Parathyroid adenoma (tissue), 2 donors: ENCODE data around the gene HACL1.
A peak's percentile ranks its signal among the peaks of the same experiment; 100 is the strongest.

Experiments used
- H2AFZ ChIP-seq: fragments of 300-600 bp; sonication (generic); one replicate; pipeline ENCODE4 v1.7.0; 2017; ENCODE audit warnings: antibody characterized with exemption, mild to moderate bottlenecking
- H3K27ac ChIP-seq: fragments of 300-600 bp; sonication (generic); one replicate; pipeline ENCODE4 v1.7.0; 2017
- H3K27me3 ChIP-seq: fragments of 300-600 bp; sonication (generic); one replicate; pipeline ENCODE4 v1.7.0; 2017; ENCODE audit warnings: low read length; ENCODE audit not compliant: control insufficient read depth, insufficient read depth
- H3K36me3 ChIP-seq: fragments of 300-600 bp; sonication (generic); one replicate; pipeline ENCODE4 v1.7.0; 2017; ENCODE audit warnings: low read length; ENCODE audit not compliant: control insufficient read depth, insufficient read depth
- H3K4me1 ChIP-seq: fragments of 300-600 bp; sonication (generic); one replicate; pipeline ENCODE4 v1.7.0; 2017; ENCODE audit warnings: control low read depth
- H3K4me2 ChIP-seq: fragments of 300-600 bp; sonication (generic); one replicate; pipeline ENCODE4 v1.7.0; 2017; ENCODE audit warnings: low read length
- H3K4me3 ChIP-seq: fragments of 300-600 bp; sonication (generic); one replicate; pipeline ENCODE4 v1.7.0; 2017; ENCODE audit warnings: low read depth, low read length
- H3K79me2 ChIP-seq: fragments of 300-600 bp; sonication (generic); one replicate; pipeline ENCODE4 v1.7.0; 2017; ENCODE audit warnings: control low read depth
- H3K9ac ChIP-seq: fragments of 300-600 bp; sonication (generic); one replicate; pipeline ENCODE4 v1.7.0; 2017; ENCODE audit warnings: mild to moderate bottlenecking
- H3K9me3 ChIP-seq: fragments of 300-600 bp; sonication (generic); one replicate; pipeline ENCODE4 v1.7.0; 2017; ENCODE audit warnings: low read length; ENCODE audit not compliant: control insufficient read depth
- CTCF ChIP-seq: fragments of 300-600 bp; sonication (generic); IDR thresholded peaks from one replicate; pipeline ENCODE4 v1.7.0; 2017; ENCODE audit warnings: antibody characterized with exemption, mild to moderate bottlenecking
- donor health status: primary hyperparathyroidism.

The HACL1 gene

GRCh38 chr3:15601046-15601398 lies 347 bp downstream of the HACL1 start:
- H3K9ac ChIP-seq = peak overlapping the region; percentile 57
- peaks cover 4% of the 10 kb centered on the region for H3K4me1 ChIP-seq
- H3K4me3 ChIP-seq = peak overlapping the region; percentile 87
- H3K9me3 ChIP-seq = no peaks in the 10 kb centered on the region
- no peaks in the 10 kb centered on the region for H3K36me3 ChIP-seq
- H3K27me3 ChIP-seq = no peaks in the 10 kb centered on the region
- peaks cover 23% of the 10 kb centered on the region for H3K79me2 ChIP-seq
- H3K4me2 ChIP-seq = peak overlapping the region; percentile 82
- TF ChIP-seq CTCF = no peak
- peak overlapping the region; percentile 88 for H3K27ac ChIP-seq
- peak overlapping the region; percentile 95 for H2AFZ ChIP-seq

DNA sequence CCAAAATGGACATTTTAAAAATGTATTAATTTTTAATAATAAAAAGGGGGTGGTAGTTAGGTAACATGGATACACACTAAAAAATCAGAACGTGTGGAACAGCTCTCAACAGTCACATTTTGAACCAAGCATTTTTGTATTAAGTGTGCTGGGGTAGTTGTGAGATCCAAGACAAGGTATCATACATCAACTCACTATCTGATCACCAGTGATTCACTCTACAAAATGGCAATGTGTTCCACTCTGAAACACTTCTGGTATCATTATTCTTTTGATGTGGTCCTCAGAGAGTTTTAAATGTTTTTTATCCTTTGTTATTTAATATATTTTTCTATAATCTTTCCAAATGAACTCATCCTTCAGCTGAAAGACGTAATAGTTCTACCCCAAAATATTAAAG lies 5.4 kb downstream of the HACL1 start:
- no peak for TF ChIP-seq CTCF
- Histone ChIP-seq H3K36me3 (no peaks in the 10 kb centered on the region), H3K4me3 (no peak overlapping the region), H3K4me2 (no peak overlapping the region), H2AFZ (no peak overlapping the region), H3K27me3 (no peaks in the 10 kb centered on the region), H3K79me2 (peaks cover 13% of the 10 kb centered on the region), H3K9me3 (no peaks in the 10 kb centered on the region), H3K9ac (no peak overlapping the region), H3K27ac (no peak overlapping the region), H3K4me1 (peaks cover 4% of the 10 kb centered on the region)

- Histone ChIP-seq H3K9me3 (no peaks in the 10 kb centered on the region), H2AFZ (no peak overlapping the region), H3K27ac (no peak overlapping the region), H3K4me1 (no peaks in the 10 kb centered on the region), H3K27me3 (no peaks in the 10 kb centered on the region), H3K9ac (no peak overlapping the region), H3K36me3 (no peaks in the 10 kb centered on the region), H3K4me2 (no peak overlapping the region), H3K79me2 (no peaks in the 10 kb centered on the region), H3K4me3 (no peak overlapping the region)
- TF ChIP-seq CTCF = no peak
Measured at GRCh38 chr3:15592968-15593367, 8.4 kb downstream of the HACL1 start.

GRCh38 chr3:15591928-15592327 lies 9.4 kb downstream of the HACL1 start:
- no peaks in the 10 kb centered on the region for H3K27me3 ChIP-seq
- no peak overlapping the region for H2AFZ ChIP-seq
- no peak overlapping the region for H3K4me2 ChIP-seq
- no peak for TF ChIP-seq CTCF
- no peak overlapping the region for H3K9ac ChIP-seq
- H3K36me3 ChIP-seq = no peaks in the 10 kb centered on the region
- H3K4me1 ChIP-seq = no peaks in the 10 kb centered on the region
- no peaks in the 10 kb centered on the region for H3K9me3 ChIP-seq
- no peak overlapping the region for H3K4me3 ChIP-seq
- H3K79me2 ChIP-seq = no peaks in the 10 kb centered on the region
- no peak overlapping the region for H3K27ac ChIP-seq

DNA sequence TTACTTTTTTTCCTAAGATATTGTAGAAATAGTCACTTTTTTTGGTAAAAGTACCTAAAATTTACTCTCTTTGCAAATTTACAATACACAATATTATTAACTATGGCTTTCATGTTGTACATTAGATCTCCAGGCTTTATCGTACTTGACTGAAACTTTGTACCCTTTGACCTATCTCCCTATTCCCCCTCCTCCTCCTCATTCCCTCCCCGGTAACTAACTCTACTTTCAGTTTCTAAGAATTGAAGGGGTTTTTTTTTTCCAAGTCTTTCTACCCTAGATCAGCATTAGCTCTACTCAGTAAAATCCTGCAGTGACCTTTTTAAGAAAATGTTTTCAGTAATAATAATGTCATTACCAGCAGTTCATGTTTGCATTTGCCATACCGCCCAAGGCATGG lies 10.1 kb downstream of the HACL1 start:
- no peak overlapping the region for H3K4me2 ChIP-seq
- no peaks in the 10 kb centered on the region for H3K27me3 ChIP-seq
- no peaks in the 10 kb centered on the region for H3K36me3 ChIP-seq
- no peaks in the 10 kb centered on the region for H3K4me1 ChIP-seq
- H2AFZ ChIP-seq = no peak overlapping the region
- no peak overlapping the region for H3K27ac ChIP-seq
- no peaks in the 10 kb centered on the region for H3K79me2 ChIP-seq
- TF ChIP-seq CTCF = no peak
- no peaks in the 10 kb centered on the region for H3K9me3 ChIP-seq
- H3K4me3 ChIP-seq = no peak overlapping the region
- H3K9ac ChIP-seq = no peak overlapping the region
